Psoas muscle (tissue), 8 donors: ENCODE data around the gene TMTC2. TPM values are rescaled to one million over a fixed set of nuclear protein-coding genes. Genes with fewer than 3 reads are reported as not detected.

Experiments
- ATAC-seq, 4 donors: fragments of 200-7000 bp; cut with Tn5 transposase; one replicate each; pipeline ENCODE4 v1.9.1; 2020; ENCODE audit warnings: moderate library complexity in 3 of 4, mild to moderate bottlenecking in 2 of 4
- DNase-seq, 2 donors: peaks; one replicate each; pipeline ENCODE4 v3.0.0-alpha.2; 2020
- H3K27ac ChIP-seq: fragments of 200-600 bp; one replicate; pipeline ENCODE4 v1.8.0; 2022
- H3K27me3 ChIP-seq, 3 donors: fragments of 200-600 bp in 1 of 3; one replicate each; pipeline versions ENCODE4 v1.6.1 to v1.8.0; 2013 to 2022; ENCODE audit warnings: low read length in 2 of 3, mild to moderate bottlenecking in 2 of 3, moderate library complexity in 1 of 3; ENCODE audit not compliant: insufficient read depth in 3 of 3
- H3K36me3 ChIP-seq, 2 donors: fragments of 200-600 bp in 1 of 2; one replicate each; pipeline versions ENCODE4 v1.6.1 to v1.8.0; 2013 to 2022; ENCODE audit warnings: low read depth in 1 of 2, mild to moderate bottlenecking in 1 of 2, moderate library complexity in 1 of 2; ENCODE audit not compliant: insufficient read depth in 1 of 2
- H3K4me1 ChIP-seq: fragments of 200-600 bp; one replicate; pipeline ENCODE4 v1.8.0; 2022
- H3K4me3 ChIP-seq: fragments of 200-600 bp; one replicate; pipeline ENCODE4 v1.8.0; 2022; ENCODE audit warnings: mild to moderate bottlenecking
- H3K9me3 ChIP-seq: fragments of 200-600 bp; one replicate; pipeline ENCODE4 v1.8.0; 2022
- CTCF ChIP-seq: fragments of 200-600 bp; IDR thresholded peaks from one replicate; pipeline ENCODE4 v1.8.0; 2022; ENCODE audit warnings: antibody characterized with exemption
- intact Hi-C, 2 donors: fragments of 100-400 bp; cut with DNase I; formaldehyde crosslinking; loops; one replicate each; pipeline versions ENCODE4 v1.11.0 to v1.14.2; 2022
- polyA plus RNA-seq, 3 donors: library from polyadenylated mRNA; stranded (reverse); fragments of 200-250 nt; gene quantifications; one replicate each; pipeline ENCODE4 v1.2.3, GENCODE V29; 2013
- total RNA-seq, 4 donors: library from RNA; stranded (reverse); fragmentation: NEBNext Ultra II Directional in 2 of 4; extraction: Animal tissue kit (Norgen Biotek cat#: 25700) in 2 of 4; gene quantifications; one replicate each; pipeline versions ENCODE4 v1.2.1 to v1.2.4, GENCODE V29; 2021 to 2023
- donor health status: healthy with polysubstance abuse.
- donor health status: DM: no; HTN: no; CAD: no; lungs with moderate emphysema.
- donor health status: Bipolar disorder and iron deficiency.
- donor health status: healthy.
- donor health status: DM: yes; HTN: yes; CAD: no.
- donor health status: DM: no; HTN: no; CAD: no.
- donor health status: DM: no; HTN: no; CAD: no.
- donor health status: DM: yes; HTN: yes; CAD: no.

The TMTC2 gene
- total and polyA plus RNA-seq, 7 donors = 0.85 to 2.7 (median 1.8) TPM

DNA sequence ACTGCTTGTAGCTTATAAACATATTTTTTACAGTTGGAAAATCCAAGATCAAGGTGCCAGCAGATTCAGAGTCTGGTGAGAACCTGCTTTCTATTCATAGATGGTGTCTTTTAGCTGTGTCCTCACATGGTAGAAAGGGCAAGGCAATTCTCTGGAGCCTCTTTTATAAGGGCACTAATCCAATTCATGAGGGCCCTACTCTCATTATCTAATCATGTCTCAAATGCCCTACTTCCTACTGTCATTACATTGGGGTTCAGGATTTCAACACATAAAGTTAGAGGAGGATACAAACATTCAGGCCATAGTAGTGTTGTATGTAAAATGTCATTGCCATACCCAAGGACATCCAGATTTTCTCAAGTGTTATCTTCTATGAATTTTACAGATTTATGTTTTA lies 496.4 kb downstream of the TMTC2 start:
- H3K4me1 ChIP-seq = no peaks in the 10 kb centered on the region
- intact Hi-C loops = no loop called here
- no peak for DNase-seq
- H3K4me3 ChIP-seq = no peak overlapping the region
- no peaks in the 10 kb centered on the region for H3K9me3 ChIP-seq
- no peak overlapping the region for H3K27ac ChIP-seq
- no peaks in the 10 kb centered on the region for H3K27me3 ChIP-seq
- no peak for ATAC-seq
- no peaks in the 10 kb centered on the region for H3K36me3 ChIP-seq
- TF ChIP-seq CTCF = no peak
